Neutrophil (primary cell): ENCODE measurements around the gene RBM7.

Experiments used
- H3K27ac ChIP-seq: fragments of 200-600 bp; sonication (generic); 2 replicates; pipeline ENCODE4 v1.5.1; 2016; ENCODE audit warnings: mild to moderate bottlenecking, moderate library complexity
- H3K27me3 ChIP-seq: fragments of 200-600 bp; sonication (generic); 2 replicates; pipeline ENCODE4 v1.6.0; 2016; ENCODE audit warnings: mild to moderate bottlenecking
- H3K36me3 ChIP-seq: fragments of 200-600 bp; sonication (generic); 2 replicates; pipeline ENCODE4 v1.5.1; 2017
- H3K4me1 ChIP-seq, 2 experiments: fragments of 200-600 bp in 1 of 2; sonication (generic) in 1 of 2; 1 replicate in 1 of 2; 2 replicates in 1 of 2; pipeline versions ENCODE4 v1.5.1 to v1.6.1; 2013 to 2016; ENCODE audit warnings: low read depth in 1 of 2, low read length in 1 of 2, mild to moderate bottlenecking in 1 of 2, moderate library complexity in 1 of 2; ENCODE audit not compliant: control insufficient read depth in 1 of 2, insufficient read depth in 1 of 2
- H3K4me3 ChIP-seq, 2 experiments: fragments of 200-600 bp in 1 of 2; sonication (generic) in 1 of 2; 1 replicate in 1 of 2; 2 replicates in 1 of 2; pipeline ENCODE4 v1.5.1; 2013 to 2016; ENCODE audit warnings: low read depth in 1 of 2, low read length in 1 of 2, mild to moderate bottlenecking in 1 of 2, moderate library complexity in 1 of 2
- H3K9me3 ChIP-seq: fragments of 200-600 bp; sonication (generic); 2 replicates; pipeline ENCODE4 v1.5.1; 2016
- TF ChIP-seq, protein P1 (sequence below): fragments of 200-600 bp; sonication (generic); IDR thresholded peaks from 2 replicates; pipeline ENCODE4 v1.5.1; 2016; ENCODE audit warnings: antibody characterized with exemption

RBM7 gene

DNA sequence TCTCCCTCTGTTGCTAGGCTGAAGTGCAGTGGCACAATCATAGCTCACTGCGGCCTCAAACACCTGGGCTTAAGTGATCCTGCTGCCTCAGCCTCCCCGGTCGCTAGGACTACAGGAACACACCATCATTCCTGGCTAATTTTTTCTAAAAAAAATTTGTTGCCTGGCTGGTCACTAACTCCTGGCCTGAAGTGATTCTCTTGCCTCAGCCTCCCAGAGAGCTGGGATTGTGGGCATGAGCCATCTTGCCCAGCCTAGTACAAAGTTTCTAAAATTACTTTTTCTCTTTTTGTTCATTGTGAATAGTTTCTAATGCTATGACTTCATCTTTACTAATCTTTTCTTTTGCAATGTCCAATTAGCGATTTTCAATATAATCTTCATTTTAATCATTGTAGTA lies 12.5 kb downstream of the RBM7 start:
- no peak overlapping the region for H3K4me3 ChIP-seq
- TF ChIP-seq, protein P1, sequence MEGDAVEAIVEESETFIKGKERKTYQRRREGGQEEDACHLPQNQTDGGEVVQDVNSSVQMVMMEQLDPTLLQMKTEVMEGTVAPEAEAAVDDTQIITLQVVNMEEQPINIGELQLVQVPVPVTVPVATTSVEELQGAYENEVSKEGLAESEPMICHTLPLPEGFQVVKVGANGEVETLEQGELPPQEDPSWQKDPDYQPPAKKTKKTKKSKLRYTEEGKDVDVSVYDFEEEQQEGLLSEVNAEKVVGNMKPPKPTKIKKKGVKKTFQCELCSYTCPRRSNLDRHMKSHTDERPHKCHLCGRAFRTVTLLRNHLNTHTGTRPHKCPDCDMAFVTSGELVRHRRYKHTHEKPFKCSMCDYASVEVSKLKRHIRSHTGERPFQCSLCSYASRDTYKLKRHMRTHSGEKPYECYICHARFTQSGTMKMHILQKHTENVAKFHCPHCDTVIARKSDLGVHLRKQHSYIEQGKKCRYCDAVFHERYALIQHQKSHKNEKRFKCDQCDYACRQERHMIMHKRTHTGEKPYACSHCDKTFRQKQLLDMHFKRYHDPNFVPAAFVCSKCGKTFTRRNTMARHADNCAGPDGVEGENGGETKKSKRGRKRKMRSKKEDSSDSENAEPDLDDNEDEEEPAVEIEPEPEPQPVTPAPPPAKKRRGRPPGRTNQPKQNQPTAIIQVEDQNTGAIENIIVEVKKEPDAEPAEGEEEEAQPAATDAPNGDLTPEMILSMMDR = no peak
- no peaks in the 10 kb centered on the region for H3K9me3 ChIP-seq
- H3K36me3 ChIP-seq = peaks cover 30% of the 10 kb centered on the region
- H3K4me1 ChIP-seq = peaks cover 3% of the 10 kb centered on the region in 2 experiments
- H3K27ac ChIP-seq = no peak overlapping the region
- H3K27me3 ChIP-seq = no peaks in the 10 kb centered on the region

DNA sequence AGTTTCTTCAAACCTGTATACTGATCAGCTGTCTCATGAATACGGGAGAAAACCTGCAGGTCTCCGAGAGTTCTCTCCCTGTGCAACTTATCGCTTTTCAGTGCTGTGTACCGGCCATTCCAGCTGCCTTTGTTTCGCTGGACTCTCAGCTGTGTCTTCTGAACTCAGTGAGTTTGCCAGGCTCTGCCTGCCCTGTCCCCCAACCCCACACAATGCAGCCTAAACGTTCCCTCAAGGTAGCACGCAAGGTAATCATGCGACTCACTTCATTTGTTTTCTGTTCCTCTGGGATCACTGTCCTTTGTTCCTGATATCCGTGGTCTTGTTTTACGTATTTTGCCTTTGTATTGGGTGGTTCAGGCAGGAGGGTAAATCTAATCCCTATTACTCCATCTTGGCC lies 13.5 kb downstream of the RBM7 start:
- no peak overlapping the region for H3K4me3 ChIP-seq
- TF ChIP-seq, protein P1 = no peak
- no peaks in the 10 kb centered on the region for H3K27me3 ChIP-seq
- no peak overlapping the region for H3K27ac ChIP-seq
- H3K36me3 ChIP-seq = peaks cover 20% of the 10 kb centered on the region
- H3K4me1 ChIP-seq = peaks cover 3% of the 10 kb centered on the region in 2 experiments
- no peaks in the 10 kb centered on the region for H3K9me3 ChIP-seq

DNA sequence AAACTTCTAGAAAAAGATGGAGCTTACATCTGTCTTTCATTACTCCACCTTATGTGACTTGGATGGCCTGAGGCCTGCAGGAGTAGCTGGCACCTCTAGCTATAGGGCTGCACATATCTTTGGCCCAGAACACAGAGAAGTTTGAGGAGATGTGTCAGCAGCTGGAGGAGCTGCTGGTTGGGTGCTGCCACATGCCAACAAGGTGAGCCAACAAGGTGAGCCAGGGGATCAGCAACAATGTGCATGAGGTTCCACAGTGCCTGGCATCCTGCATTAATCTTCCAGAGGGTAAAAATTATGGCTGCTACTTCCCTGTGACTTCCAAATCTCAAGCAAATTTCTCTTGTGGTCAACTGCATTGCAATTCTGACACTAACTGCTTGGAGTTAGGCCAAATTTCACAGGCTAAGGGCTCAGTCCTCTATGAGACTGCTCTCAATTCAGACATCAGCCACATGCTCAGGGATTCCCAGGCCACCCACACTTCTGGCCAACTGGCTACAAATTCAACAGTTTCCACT lies 16.0 kb downstream of the RBM7 start:
- H3K36me3 ChIP-seq = peaks cover 5% of the 10 kb centered on the region
- TF ChIP-seq, protein P1 = no peak

DNA sequence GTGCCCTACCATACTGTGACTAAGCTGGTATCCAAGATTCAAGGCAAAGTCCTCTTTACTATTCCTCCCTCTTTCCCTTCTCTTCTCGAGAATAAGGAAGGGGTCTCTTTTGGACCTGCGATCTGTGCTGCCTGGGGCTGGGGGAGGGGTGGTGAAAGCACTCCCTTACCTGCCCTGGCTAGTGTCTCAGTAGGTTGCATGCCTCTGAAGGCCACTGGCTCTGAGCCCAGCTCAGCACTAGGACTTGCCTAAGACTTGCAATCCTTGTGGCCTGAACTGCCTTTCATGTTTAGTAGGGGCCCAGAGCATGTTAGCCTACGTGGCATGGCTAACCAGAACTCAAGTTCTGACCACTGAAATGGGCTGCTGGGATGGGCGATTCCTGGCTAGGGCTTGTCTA lies 25.8 kb downstream of the RBM7 start:
- Histone ChIP-seq H3K4me1 (no peaks in the 10 kb centered on the region), H3K27ac (no peak overlapping the region), H3K27me3 (no peaks in the 10 kb centered on the region), H3K36me3 (no peaks in the 10 kb centered on the region), H3K4me3 (no peak overlapping the region), H3K9me3 (no peaks in the 10 kb centered on the region)
- TF ChIP-seq, protein P1 = no peak

More for the DNA sequence above, 16.0 kb downstream of the RBM7 start:
- no peak overlapping the region for H3K27ac ChIP-seq
- no peaks in the 10 kb centered on the region for H3K27me3 ChIP-seq
- no peaks in the 10 kb centered on the region for H3K9me3 ChIP-seq
- H3K4me3 ChIP-seq = no peak overlapping the region
- H3K4me1 ChIP-seq = peaks cover 3% of the 10 kb centered on the region in 2 experiments

DNA sequence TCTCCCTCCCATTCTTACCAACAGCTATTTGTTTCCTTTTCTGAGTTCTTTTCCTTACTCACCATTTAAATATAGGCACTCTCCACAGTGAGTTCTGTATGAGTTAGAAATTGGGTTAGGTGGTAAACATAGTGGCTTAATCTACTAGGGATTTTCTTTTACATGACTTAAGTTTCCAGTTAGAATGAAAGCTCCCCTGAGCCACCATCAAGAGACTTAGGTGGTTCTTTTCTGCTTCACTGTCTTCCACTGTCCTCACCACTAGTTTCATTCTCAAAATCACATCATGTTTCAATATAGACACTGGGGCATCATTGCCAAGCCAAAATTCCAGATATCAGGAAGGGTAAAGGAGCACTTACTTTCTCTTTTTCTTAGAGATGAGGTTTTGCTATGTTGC lies 29.8 kb downstream of the RBM7 start:
- no peaks in the 10 kb centered on the region for H3K9me3 ChIP-seq
- no peaks in the 10 kb centered on the region for H3K4me1 ChIP-seq
- no peak overlapping the region for H3K4me3 ChIP-seq
- no peak overlapping the region for H3K27ac ChIP-seq
- H3K27me3 ChIP-seq = no peaks in the 10 kb centered on the region
- no peaks in the 10 kb centered on the region for H3K36me3 ChIP-seq
- TF ChIP-seq, protein P1 = no peak

DNA sequence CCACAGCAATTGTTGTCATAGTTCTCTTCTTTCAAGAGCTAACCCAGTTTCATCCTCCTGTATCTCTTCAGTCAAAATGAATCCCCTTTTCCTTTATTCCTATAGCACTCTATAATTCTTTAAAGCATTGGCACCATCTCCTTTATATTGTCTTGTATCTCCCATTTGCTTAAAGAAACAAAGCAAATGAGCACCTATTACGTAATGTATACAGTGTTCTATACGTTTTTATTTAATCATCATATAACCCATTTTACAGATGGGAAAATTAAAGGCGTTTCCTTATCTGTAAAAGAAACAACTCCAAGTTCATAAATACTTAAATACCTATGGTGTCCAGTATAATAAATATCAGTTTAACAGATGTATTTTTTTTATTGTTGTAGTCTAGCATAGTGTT lies 32.4 kb downstream of the RBM7 start:
- Histone ChIP-seq H3K4me3 (no peak overlapping the region), H3K36me3 (no peaks in the 10 kb centered on the region)
- TF ChIP-seq, protein P1 = no peak

More for the DNA sequence above, 32.4 kb downstream of the RBM7 start:
- Histone ChIP-seq H3K27me3 (no peaks in the 10 kb centered on the region), H3K4me1 (no peaks in the 10 kb centered on the region), H3K27ac (no peak overlapping the region), H3K9me3 (no peaks in the 10 kb centered on the region)
